GM19395 (cell line): ENCODE data around the gene CAMK1G.
A peak's percentile ranks its signal among the peaks of the same experiment; 100 is the strongest.

ENCODE experiments used
- ATAC-seq: cut with Tn5 transposase; IDR thresholded peaks from one replicate; pipeline ENCODE4 v1.9.1; 2021; ENCODE audit warnings: mild to moderate bottlenecking, moderate library complexity; ENCODE audit not compliant: unreplicated experiment

The CAMK1G gene

DNA sequence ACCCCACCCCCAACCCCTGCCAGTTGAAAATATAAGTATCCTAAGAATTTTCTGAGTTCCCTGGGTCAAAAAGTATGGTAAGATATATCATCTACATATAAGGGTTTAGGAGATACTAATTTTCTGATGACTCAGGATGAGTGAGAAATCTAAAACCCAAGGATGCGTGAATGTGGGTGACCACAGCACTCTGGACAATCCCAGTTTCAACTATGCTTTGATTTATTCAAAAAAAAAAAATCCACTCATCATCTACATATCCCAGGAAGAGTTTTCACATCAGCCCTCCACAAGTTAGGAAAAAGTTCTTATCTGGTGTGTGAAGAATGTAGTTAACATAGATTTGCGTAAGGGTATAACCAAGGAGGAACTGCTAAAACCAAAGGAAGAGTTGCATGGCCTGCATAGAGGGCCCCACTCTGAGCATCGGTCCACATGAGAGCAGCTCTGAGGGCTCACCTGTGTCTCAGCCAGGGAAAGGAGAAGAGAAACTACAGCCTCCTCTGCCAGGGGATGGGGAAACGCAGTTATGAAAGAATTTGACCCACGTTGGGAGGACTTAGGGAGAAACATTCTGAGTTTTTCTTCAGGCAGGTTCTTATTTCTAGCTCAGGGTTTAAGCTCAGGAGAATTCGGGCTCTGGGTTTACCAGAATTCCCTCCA lies 50.0 kb downstream of the CAMK1G start:
- no peak for ATAC-seq

- ATAC-seq, result no peak
Measured at GRCh38 chr1:209634005-209634737, 50.7 kb downstream of the CAMK1G start.

- no peak for ATAC-seq
Measured at GRCh38 chr1:209635850-209636249, 52.3 kb downstream of the CAMK1G start.

GRCh38 chr1:209641832-209642172 lies 58.3 kb downstream of the CAMK1G start:
- ATAC-seq, result no peak

- ATAC-seq, result no peak
Measured at GRCh38 chr1:209642816-209643215, 59.3 kb downstream of the CAMK1G start.

DNA sequence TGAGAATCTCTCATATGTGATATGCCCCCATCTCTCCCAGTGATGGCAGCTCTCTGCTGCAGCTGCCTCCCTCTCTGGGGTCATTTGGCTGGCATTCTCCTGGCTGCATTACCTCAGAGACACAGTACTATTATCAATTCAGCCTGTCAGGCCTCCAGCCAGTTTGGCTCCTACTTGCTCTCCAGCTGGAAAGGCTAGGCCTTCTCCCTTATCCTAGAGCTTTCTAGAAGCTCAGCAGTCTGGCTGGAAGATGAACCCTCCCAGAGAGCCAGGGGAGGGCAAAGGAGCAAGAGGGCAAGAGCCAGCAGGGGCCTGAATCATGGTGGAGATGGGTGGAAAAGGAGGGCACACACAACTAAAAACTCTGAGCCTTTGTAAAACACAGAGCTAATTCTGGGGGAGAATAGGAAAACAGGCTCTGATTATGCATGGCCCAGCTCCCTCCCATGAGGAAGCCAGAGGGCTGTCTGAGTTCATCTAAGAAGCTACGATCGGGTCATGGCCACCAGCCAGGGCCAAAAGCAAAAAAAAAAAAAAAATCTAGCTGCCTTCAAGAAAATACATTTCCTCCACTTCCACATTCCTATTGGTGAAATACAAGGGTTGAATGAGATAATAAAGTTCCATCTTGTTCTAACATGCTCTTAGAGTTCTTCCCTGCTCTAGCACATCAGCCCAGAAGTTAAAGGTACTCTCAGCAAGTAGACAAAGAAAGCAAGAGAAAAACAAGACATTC lies 59.9 kb downstream of the CAMK1G start:
- no peak for ATAC-seq

GRCh38 chr1:209645574-209646452 lies 62.3 kb downstream of the CAMK1G start:
- no peak for ATAC-seq

- ATAC-seq, result no peak
Measured at GRCh38 chr1:209646558-209646957, 63.0 kb downstream of the CAMK1G start.

GRCh38 chr1:209647156-209647555 lies 63.6 kb downstream of the CAMK1G start:
- ATAC-seq, result no peak

GRCh38 chr1:209648346-209648745 lies 64.8 kb downstream of the CAMK1G start:
- ATAC-seq, result no peak

GRCh38 chr1:209648931-209649776 lies 65.6 kb downstream of the CAMK1G start:
- no peak for ATAC-seq

DNA sequence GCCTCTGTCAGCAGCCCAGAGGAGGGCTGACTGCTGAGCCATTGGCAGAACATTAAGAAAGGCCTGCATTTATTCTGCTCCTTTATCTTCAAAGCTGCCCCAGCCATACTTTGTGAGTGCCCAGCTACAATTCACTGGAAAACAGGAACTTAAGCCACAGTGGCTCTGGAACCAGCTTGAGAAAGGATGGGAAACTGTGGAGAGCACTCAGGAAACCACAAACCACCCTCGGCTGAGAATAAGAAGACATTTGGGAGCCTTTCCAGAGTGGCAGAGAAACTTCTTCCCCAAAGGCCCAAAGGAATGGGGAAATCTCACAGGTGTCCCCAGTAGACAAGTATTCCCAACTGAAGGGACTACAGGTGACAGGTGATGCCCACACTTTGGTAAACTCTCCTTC lies 66.9 kb downstream of the CAMK1G start:
- ATAC-seq, result no peak

DNA sequence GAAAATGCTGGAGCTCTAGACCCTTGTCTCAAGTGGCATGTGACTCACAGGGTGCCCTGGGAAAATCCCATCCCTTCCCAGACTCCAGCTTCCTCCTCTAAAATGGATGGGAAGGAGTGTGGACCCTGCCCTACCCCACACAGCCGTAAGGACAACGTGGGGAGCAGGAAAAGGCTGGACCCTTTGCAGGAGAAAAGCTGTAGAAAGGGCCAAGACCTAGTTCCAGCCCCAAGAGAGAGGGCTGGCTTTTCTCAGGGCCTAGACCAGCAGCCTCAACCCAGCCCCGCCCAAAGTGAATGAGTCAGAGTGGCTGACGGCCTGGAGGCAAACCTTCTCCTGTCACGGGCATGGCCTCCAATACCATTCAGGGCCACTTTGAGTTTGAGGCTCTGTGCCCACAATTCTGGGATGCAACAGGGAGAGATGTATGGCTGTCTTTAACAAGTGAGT lies 67.6 kb downstream of the CAMK1G start:
- peak; percentile 60 for ATAC-seq

GRCh38 chr1:209652121-209652735 lies 68.7 kb downstream of the CAMK1G start, which contains the start of gene LAMB3:
TSS of gene LAMB3 (minus strand) at chr1:209652425. CDS start at chr1:209650944, 1,481 bp downstream.
- no peak for ATAC-seq

DNA sequence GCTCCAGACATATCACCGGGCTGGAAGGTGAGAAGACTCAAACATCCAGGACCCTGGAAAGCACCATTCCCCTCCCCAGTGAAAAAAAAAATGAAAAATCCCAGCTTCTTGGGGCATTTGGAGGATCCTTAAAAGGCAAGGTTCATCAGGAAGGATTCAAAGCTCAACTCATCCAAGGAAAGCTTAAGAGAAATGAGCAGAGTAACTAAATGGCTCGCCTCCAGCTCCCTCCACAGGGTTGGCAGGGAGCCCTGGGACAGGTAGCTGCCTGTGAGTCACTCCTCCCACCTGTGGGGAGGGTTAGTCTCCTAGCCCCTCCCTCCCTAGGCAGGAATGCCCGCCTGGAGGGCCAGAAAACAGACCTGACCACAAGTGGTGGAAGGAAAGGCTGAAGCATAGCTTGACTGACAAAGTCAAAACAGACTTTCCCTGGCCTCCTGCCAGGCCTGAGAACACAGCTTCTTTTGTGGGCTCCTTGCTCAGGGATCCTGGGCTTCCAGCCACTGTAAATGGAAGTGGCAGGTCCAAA lies 69.4 kb downstream of the CAMK1G start:
- ATAC-seq, result no peak

DNA sequence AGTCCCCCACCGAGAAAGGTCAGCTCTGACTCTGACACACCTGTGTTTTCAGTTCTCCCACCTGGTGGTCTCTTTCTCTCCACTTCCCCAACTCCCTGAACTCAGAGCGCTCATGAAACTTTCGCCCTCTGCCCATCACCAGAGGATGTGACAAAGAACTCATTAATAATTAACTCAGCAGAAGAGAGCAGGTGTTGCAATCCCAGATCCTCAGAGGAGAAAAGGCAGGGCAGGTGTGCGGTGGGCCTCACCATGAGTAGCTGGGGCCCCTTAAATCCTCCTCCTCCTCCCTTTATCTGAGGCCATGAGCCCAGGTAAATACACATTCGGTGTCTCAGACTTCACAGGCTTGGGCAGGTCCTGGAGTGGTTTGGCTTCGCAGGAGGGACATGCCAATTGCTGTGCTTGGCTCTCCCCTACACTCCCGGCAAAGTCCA lies 70.4 kb downstream of the CAMK1G start:
- ATAC-seq, result peak; percentile 73

- ATAC-seq, result no peak
Measured at GRCh38 chr1:209655411-209656231, 72.1 kb downstream of the CAMK1G start.

GRCh38 chr1:209657140-209657879 lies 73.8 kb downstream of the CAMK1G start:
- no peak for ATAC-seq
